Esophagus muscularis mucosa (tissue), 4 donors: ENCODE results near the gene PLA2R1. TPM values are rescaled to one million over a fixed set of nuclear protein-coding genes. Genes with fewer than 3 reads are reported as not detected.
A peak's percentile ranks its signal among the peaks of the same experiment; 100 is the strongest.

Experiments
- DNase-seq: peaks from one replicate; pipeline ENCODE4 v3.0.0-alpha.2; 2017; ENCODE audit errors: extremely low spot score
- H3K27ac ChIP-seq, 4 donors: fragments of 200-600 bp; sonication (generic); replicated peaks in 1 of 4; 1 replicate in 3 of 4; 2 replicates in 1 of 4; pipeline ENCODE4 v1.5.1; 2016 to 2019; ENCODE audit warnings: mild to moderate bottlenecking in 1 of 4
- H3K27me3 ChIP-seq, 4 donors: fragments of 200-600 bp; sonication (generic); one replicate each; pipeline versions ENCODE4 v1.5.1 to v1.6.0; 2016 to 2019
- H3K36me3 ChIP-seq, 4 donors: fragments of 200-600 bp; sonication (generic); one replicate each; pipeline ENCODE4 v1.5.1; 2016 to 2019
- H3K4me1 ChIP-seq, 4 donors: fragments of 200-600 bp; sonication (generic); one replicate each; pipeline ENCODE4 v1.5.1; 2016 to 2019
- H3K4me3 ChIP-seq, 4 donors: fragments of 200-600 bp; sonication (generic); 1 replicate in 2 of 4; 2 replicates in 2 of 4; pipeline ENCODE4 v1.5.1; 2016 to 2019; ENCODE audit warnings: mild to moderate bottlenecking in 4 of 4, moderate library complexity in 1 of 4
- H3K9me3 ChIP-seq, 4 donors: fragments of 200-600 bp; sonication (generic); 1 replicate in 3 of 4; 2 replicates in 1 of 4; pipeline ENCODE4 v1.5.1; 2016 to 2019
- CTCF ChIP-seq, 3 experiments: fragments of 200-600 bp in 2 of 3; fragments of 450-650 bp in 1 of 3; sonication (generic) in 2 of 3; IDR thresholded peaks; one replicate each; pipeline ENCODE4 v1.5.1; 2017 to 2019; ENCODE audit warnings: antibody characterized with exemption in 3 of 3, mild to moderate bottlenecking in 2 of 3, moderate library complexity in 1 of 3
- EP300 ChIP-seq: sonication (generic); formaldehyde crosslinking; IDR thresholded peaks from one replicate; pipeline ENCODE4 v1.6.1; 2017; ENCODE audit warnings: antibody characterized with exemption
- POLR2A ChIP-seq: fragments of 450-650 bp; IDR thresholded peaks from one replicate; pipeline ENCODE4 v1.6.1; 2017; ENCODE audit warnings: antibody characterized with exemption, moderate library complexity, mild to moderate bottlenecking, low read depth
- POLR2AphosphoS5 ChIP-seq, 2 donors: sonication (generic); formaldehyde crosslinking; IDR thresholded peaks; one replicate each; pipeline ENCODE4 v1.6.1; 2017; ENCODE audit warnings: antibody characterized with exemption in 2 of 2
- WGBS: methylation state at CpG from one replicate; pipeline ENCODE4 v1.1.5; 2018; 5-methylcytosine and 5-hydroxymethylcytosine counted together
- intact Hi-C: fragments of 100-400 bp; cut with DNase I; formaldehyde crosslinking; loops from one replicate; pipeline ENCODE4 v1.15.1; 2023
- total RNA-seq, 4 donors: library from RNA; depleted of rRNA; stranded (reverse); fragments of >200 nt; gene quantifications; one replicate each; pipeline versions ENCODE4 v1.1.0 to v1.2.1, GENCODE V29; 2016

The PLA2R1 gene
- total RNA-seq, 4 donors from 2014 or later: 2.8 to 6.4 (median 5.1) TPM

DNA sequence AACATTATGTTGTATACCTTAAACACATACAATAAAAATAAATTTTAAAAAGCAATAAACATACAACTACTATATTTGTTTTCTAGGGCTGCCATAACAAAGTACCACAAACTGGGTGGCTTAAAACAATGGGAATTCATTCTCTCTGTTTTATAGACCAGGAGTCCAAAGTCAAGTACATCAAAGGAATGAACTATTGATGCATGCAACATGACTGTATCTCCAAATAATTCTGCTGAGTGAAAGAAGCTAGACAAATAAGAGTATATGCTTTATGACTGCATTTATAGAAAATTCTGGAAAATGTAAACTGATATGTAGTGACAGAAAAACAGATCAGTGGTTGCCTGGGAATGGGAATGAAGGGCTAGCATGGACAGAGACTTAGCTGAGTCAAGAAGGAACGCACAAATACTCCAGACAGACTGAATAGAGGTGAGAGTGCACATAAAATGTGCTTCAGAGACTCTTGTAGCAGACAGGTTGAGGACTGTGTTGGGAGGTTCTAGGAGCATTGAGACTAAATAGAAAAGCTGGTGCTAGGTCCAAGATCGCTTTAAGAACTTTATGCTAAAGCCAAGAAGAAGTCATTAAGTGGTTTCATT, 11.0 kb upstream of the PLA2R1 start:
- Histone ChIP-seq H3K4me3 (no peak overlapping the region), H3K27me3 (no peaks in the 10 kb centered on the region), H3K27ac (no peak overlapping the region), H3K36me3 (no peaks in the 10 kb centered on the region), H3K9me3 (peaks cover 0 to 6% (median 0%) of the 10 kb centered on the region in 4 donors), H3K4me1 (no peaks in the 10 kb centered on the region)
- intact Hi-C loops: no loop called here
- WGBS: 96% methylated on average over 2 of the region's 2 CpGs
- no peak for DNase-seq
- TF ChIP-seq POLR2AphosphoS5 (IDR thresholded peaks at IDR 0.05): no peak
- TF ChIP-seq CTCF (IDR thresholded peaks at IDR 0.05): no peak
- TF ChIP-seq EP300: no peak
- no peak for TF ChIP-seq POLR2A

DNA sequence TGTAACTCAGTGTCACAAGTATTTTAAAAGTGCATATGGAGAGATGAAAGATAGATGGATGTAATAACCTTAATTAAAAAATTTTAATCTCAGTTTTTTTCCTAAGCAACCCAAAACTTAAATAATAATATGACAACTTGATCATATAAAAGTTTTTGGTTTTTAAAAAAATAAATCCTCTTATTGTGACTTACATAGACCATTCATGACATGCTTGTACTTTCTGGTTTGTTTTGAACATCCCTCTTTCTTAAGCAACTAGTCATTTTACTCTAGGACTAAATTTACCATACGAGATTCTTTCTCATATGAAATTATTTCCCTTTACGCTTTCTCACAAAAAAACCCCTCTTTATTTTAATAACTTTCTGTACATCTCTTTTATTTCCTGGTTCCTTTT, 6.5 kb upstream of the PLA2R1 start:
- 84% methylated on average over 2 of the region's 2 CpGs for WGBS
- Histone ChIP-seq H3K27me3 (no peaks in the 10 kb centered on the region), H3K27ac (no peak overlapping the region), H3K4me1 (peaks cover 6 to 12% (median 11%) of the 10 kb centered on the region in 4 donors), H3K36me3 (no peaks in the 10 kb centered on the region), H3K4me3 (no peak overlapping the region), H3K9me3 (no peaks in the 10 kb centered on the region)
- DNase-seq: no peak
- TF ChIP-seq POLR2AphosphoS5 (IDR thresholded peaks at IDR 0.05) (no peak), CTCF (IDR thresholded peaks at IDR 0.05) (no peak), POLR2A (no peak), EP300 (no peak)
- intact Hi-C loops: no loop called here

DNA sequence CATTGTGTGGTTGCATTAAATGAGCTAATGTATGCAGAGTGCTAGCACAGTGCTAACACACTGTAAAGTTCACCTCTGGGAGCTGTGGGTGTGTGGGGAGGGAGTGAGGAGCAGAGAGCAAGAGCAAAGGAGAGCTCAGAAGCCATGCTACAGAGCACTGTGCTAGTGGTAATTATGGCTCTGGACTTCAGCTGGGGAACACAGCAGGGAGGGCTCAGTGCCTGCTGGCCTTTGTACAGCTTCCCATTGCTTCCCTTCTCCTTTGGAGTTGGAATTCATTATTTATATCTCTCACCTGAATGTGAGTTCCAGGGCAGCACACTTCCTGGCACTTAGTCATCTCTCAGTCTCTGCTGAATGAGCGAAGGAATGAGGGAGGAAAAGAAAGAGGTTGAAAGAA, 2.5 kb upstream of the PLA2R1 start:
- peaks cover 20 to 44% (median 37%) of the 10 kb centered on the region in 4 donors for H3K4me1 ChIP-seq
- H3K27me3 ChIP-seq: no peaks in the 10 kb centered on the region
- TF ChIP-seq POLR2AphosphoS5 (IDR thresholded peaks at IDR 0.05): no peak
- no peak for TF ChIP-seq EP300
- no peak for TF ChIP-seq POLR2A
- TF ChIP-seq CTCF (IDR thresholded peaks at IDR 0.05): no peak
- WGBS: 93% methylated on average over 1 of the region's 1 CpG
- H3K36me3 ChIP-seq: no peaks in the 10 kb centered on the region
- no peak overlapping the region for H3K4me3 ChIP-seq
- H3K27ac ChIP-seq: no peak overlapping the region
- no peak for DNase-seq
- no peaks in the 10 kb centered on the region for H3K9me3 ChIP-seq
- intact Hi-C loops: no loop called here

- Histone ChIP-seq H3K36me3 (no peaks in the 10 kb centered on the region), H3K4me1 (peaks cover 20 to 44% (median 37%) of the 10 kb centered on the region in 4 donors), H3K27ac (peak overlapping the region in 1 of 4 donors; percentile 69), H3K9me3 (no peaks in the 10 kb centered on the region), H3K4me3 (no peak overlapping the region), H3K27me3 (no peaks in the 10 kb centered on the region)
- DNase-seq: no peak
- no peak for TF ChIP-seq POLR2A
- no peak for TF ChIP-seq POLR2AphosphoS5 (IDR thresholded peaks at IDR 0.05)
- no peak for TF ChIP-seq CTCF (IDR thresholded peaks at IDR 0.05)
- no peak for TF ChIP-seq EP300
- intact Hi-C loops: no loop called here
- 65% methylated on average over 4 of the region's 4 CpGs for WGBS
Measured at GRCh38 chr2:160063879-160064612, 1.6 kb upstream of the PLA2R1 start.
